ENCODE measurements around the gene TMEM272.

- TF ChIP-seq, protein P1, sequence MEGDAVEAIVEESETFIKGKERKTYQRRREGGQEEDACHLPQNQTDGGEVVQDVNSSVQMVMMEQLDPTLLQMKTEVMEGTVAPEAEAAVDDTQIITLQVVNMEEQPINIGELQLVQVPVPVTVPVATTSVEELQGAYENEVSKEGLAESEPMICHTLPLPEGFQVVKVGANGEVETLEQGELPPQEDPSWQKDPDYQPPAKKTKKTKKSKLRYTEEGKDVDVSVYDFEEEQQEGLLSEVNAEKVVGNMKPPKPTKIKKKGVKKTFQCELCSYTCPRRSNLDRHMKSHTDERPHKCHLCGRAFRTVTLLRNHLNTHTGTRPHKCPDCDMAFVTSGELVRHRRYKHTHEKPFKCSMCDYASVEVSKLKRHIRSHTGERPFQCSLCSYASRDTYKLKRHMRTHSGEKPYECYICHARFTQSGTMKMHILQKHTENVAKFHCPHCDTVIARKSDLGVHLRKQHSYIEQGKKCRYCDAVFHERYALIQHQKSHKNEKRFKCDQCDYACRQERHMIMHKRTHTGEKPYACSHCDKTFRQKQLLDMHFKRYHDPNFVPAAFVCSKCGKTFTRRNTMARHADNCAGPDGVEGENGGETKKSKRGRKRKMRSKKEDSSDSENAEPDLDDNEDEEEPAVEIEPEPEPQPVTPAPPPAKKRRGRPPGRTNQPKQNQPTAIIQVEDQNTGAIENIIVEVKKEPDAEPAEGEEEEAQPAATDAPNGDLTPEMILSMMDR (IDR thresholded peaks at IDR 0.05), result no peak
- TF ChIP-seq POLR2A (IDR thresholded peaks at IDR 0.05; ENCODE audit: low read depth), result no peak
Observed at GRCh38 chr13:51834581-51835171, 10.3 kb downstream of the TMEM272 start.

Data from esophagus muscularis mucosa (tissue), 3 donors.